ENCODE results near the gene SLCO4A1. TPM values are rescaled to one million over a fixed set of nuclear protein-coding genes. Genes with fewer than 3 reads are reported as not detected.

SLCO4A1 gene
- total RNA-seq, 1 experiment from 2014 or later: 55.7 TPM

DNA sequence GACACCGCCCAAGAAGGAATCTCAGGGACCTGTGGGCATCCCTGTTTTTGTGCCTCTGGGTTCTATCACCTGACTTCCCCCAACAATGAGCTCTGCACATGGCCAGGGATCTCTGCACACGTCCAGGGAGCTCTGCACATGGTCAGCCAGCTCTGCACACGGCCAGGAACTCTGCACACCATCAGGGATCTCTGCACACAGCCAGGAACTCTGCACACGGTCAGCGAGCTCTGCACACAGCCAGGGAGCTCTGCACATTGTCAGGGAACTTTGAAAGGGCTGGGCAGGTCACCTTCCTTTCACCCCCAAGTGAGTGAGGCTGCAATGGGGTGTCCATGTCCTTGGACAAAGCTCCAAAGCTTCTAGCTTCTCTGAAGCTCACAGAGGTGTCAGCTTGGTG is 5.2 kb upstream of the SLCO4A1 start:
- no peak for DNase-seq (ENCODE audit: low read depth)

DNA sequence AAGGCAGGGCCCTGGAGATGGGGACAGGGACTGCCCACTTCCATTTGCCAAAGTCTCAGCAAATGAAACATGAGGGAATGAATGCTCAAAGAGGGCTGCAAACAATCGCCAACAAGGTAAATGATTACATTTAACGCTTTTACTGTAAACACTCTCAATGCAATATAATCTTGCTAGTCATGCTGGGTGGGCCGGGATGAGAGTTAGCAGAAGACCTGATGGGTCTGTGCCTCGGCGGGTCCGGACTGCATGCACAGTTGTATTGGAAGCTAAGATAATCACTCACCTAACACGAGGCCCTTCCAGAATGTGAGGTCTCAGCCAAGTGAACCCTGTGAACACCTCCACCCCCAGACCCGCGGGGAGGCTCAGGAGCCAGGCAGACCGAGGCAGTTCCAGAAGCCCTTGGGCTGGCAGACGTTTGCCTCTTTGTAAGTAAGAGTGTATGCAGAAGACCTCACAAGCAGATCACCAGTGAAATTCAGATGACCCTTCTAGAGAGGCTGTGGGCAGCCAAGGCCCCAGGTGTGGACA is 4.7 kb upstream of the SLCO4A1 start:
- DNase-seq (ENCODE audit: low read depth): no peak

DNA sequence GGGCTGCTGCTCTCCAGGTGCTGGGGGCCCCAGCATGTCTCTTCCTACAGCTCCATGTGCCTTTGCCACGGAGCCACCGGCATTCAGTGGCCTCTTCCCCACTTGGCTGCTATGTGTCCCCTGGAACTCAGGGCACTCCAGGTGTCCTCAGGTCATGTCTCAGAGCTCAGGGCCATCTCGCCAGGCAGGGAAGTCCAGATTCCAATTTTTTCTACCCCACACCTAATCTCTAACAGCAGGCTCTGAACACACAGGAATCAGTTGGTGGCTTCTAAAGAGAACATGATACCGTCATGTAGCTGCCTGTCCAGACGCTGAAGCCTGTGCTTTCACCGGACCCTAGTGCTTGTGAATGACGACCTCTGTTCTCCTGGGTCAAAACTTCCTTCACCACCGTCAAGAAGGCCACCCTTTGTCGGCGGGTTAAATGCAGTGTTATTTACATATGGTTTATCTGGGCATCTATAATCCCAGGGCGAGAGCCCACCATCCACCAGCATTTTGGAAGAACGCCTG is 4.2 kb upstream of the SLCO4A1 start:
- DNase-seq (ENCODE audit: low read depth): no peak

DNA sequence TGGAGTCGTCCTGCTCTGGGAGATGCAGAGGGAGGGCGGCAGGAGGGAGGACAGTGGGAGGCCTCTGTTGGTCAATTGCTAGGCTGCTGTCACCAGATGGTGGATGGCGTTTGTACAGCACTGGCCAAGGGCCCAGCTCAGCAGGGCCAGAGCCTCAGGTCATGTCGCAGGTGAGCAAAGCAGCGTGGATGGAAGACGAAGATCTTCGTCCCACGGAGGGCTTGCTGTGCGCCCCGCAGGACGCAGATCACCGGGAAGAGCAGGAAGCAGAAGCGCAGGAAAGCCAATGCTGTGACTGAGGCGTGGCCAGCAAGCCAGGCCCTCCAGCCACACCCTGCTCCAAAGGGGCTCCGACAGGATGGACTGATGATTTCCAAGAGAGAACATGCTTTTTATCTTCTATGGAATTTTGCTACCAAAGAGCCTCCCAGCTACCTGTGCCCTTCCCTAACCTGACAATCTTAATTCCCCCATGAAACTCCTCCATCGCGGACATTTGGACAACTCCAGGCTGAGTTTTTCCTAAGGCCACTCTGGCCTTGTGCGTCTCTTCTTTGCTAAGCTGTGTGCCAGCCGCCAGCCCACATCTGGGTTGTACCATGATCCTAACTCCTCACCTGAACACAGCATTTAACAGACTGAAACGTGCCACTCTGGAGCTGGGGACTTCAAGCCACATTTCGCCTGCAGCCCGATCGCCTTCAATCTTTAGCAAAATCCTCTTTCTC is 3.5 kb upstream of the SLCO4A1 start:
- no peak for DNase-seq (ENCODE audit: low read depth)

DNA sequence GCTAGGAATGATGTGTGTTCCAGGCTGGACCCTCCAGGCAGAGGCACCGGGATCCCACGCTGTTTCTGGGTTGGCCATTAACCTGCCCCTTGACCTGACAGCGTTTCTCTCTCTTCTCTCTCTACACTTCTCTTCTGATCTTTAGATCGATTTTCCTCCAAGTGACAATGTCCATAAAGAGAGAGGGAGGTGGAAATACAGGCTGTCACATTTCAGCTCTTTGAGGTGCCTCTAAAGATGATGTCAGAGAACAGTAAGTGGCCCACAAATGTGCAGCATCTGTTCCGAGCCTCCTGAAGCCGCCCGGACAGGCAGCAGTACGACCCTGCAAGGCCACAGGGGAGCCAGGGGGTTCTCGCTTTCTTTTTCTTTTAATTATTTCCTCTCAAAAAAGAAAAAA is 2.5 kb upstream of the SLCO4A1 start:
- DNase-seq (ENCODE audit: low read depth): no peak

DNA sequence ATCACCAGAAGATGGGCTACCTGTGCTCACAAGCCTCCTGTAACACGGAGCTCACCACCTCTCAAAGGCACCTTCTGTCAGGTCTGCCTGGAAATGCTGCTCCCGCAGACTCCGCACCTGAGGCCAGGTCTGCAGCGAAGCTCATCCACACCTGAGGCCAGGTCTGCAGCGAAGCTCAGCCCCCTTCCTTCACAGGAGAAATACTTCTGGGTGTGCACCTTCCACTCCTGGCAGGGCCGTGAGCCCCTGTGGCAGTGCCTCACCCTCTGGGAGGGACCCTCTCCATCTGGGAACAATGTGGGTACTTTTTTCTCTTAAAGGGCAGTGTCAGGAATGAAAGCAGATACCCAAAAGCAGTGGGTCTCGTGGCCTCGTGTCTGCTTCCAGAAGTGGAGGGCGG is 1.4 kb upstream of the SLCO4A1 start:
- DNase-seq (ENCODE audit: low read depth): no peak

DNA sequence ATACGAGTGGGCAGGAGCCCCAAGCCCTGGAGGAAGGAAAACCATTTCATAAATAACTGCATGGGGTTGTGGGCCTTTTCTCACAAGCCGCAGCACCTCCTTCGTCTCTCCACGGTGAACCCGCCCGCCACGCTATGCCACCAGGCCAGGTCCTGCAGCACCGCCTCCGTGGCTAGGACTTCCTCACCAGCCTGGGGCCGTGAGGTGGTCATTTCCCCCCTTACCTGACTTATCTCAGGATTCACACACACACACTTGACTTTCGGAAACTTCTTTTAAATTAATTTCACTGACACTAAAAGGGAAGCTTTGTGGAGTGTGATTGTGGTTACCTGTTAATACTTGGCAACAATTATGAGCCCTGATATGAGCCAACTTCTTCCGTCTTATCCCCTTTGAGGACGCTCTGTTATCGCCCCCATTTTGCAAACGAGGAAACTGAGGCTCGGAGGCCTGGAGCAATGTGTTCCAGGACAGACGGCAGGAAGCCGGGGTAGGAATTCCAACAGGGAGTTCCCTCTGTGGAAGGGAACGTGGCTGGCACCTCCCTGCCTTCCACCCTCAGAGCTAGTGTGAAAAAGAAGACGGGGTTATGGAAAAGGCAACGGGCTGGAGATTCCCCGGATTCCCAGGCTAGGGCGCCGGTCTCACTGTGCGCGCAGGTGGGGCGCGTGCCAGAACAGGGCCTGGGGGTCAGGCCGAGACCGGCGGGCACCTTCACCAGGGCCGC is 817 bp upstream of the SLCO4A1 start:
- DNase-seq (ENCODE audit: low read depth): no peak

DNA sequence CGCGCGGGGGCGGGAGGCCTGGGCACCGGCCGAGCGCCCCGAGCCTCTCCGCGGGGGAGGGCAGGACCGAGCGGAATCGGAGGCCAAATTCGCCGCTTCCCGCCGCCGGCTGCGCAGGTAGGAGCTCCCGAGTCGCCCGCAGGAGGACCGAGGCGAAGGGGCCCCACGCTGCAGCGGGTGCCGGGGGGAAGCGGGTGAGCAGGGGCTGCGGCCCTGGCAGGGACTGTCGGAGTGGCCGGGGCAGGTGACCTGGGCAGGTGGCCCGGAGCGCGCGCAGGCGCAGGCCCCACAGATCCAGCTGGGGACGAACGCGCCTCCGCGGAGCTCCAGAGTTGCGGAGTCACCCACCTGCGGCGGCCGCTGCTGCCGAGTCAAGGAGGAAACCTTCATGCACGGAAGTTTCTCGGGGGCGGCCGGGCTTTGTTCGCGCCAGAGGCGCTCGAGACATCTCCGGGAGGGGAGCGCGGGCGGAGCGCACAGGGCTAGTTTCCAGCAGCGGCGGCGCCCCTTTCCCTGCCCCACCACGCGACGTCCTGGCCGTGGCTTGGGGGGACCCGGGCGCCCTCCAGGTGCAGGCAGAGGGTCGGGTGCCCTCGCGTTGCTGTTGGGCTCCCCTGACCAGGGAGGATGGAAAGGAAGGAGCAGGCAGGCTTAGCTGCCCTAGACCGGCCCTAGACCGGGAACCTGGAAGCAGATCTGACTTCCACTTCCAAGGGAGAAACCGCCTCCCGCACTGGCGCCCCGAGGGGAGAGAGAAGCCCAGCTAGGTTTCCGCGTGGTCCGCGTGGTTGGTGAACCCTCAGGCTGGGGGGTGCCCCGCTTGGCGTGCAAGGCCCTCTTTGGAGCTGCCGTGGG is 590 bp downstream of the SLCO4A1 start:
- peak; percentile 25 for DNase-seq (ENCODE audit: low read depth)

DNA sequence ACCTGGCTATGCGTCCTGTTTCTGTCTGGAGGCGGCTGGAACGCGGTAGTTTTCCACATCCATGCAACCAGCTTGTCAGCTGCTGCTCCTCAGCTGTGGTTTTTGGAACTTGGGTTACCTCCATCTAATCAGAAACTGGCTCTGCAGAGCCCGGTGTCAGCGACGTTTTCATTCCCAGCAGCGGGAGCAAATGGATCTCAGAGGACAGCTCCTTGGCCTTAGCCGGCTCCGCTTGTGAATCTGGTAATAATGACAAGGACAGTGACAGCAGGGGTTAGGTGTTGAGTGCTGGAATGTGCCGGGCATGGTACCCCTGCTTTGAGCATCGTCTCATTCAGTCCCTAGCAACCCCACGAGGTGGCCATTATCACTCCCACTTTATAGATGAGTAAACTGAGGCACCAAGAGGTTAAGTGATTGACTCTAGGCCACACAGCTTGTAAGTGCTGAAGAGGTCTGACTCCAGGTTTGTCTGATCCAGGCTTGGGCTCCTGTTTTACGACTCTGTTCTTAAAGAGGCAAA is 1.3 kb downstream of the SLCO4A1 start:
- no peak for DNase-seq (ENCODE audit: low read depth)

DNA sequence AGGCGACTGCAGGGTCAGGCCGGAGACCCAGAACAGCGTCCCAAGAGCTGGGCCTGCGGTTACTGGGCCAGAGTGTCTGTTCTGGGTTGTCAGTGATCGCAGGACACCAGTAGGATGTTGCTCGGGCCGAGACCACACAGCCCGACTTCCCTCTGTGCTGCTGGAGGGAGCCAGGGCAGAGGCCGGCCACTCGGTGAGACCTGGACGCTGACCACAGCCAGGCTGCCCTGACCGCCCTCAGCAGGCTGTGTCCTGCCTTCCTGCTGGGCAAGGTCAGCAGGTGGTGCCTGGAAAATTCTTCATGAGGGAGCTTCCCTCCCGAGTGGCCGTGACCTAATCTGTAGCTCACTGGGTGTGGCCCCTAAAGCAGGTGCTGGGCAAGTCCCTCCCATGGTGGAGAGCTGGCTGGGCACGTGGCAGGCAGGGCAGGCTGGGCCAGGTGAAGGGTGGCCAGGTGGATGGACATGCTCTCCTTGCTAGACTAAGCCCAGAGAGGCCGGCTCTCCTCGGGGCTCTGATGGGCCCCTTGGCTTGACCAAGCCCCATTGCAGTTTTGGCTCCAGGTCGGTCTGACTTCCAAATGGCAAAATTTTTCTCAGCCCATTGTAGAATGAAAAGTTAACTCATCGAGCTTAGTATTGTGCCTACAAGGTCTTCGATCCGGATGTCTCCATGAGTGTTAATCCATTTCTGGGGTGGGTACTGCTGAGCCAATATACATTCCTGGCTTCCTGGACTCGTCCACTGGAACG is 1.9 kb downstream of the SLCO4A1 start:
- no peak for DNase-seq (ENCODE audit: low read depth)

DNA sequence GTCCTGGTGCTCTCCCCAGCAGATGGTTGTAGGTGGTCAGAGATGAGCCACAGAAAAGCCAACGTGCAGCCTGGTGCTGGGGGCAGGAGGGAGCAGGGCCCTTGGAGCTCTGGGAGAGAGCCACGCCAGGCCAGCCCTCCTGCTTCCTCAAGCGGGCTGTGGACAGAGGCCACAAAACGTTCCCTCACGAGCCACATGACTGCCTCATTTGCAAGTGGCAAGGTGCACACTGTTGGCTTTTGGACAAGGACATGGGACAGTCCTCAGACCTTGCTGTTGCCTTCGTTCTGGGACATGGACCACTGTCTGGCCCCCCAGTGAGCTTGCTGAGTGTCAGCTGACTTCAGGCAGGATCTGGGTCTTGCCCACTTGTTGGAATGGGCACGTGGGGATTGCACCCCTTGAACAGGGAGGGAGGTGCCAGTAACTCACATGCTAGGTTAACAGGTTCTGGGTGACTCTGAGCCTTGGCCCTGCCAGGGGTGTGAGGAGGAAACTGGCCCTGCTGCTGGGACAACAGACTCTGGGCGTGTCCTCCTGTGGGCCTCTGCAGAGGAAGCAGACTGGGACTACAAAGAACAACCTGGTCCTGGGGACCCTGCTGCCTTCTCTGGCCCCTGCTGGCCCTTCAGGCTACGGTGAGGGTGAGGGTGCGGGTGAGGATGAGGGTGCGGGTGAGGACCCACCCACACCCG is 2.6 kb downstream of the SLCO4A1 start:
- no peak for DNase-seq (ENCODE audit: low read depth)

DNA sequence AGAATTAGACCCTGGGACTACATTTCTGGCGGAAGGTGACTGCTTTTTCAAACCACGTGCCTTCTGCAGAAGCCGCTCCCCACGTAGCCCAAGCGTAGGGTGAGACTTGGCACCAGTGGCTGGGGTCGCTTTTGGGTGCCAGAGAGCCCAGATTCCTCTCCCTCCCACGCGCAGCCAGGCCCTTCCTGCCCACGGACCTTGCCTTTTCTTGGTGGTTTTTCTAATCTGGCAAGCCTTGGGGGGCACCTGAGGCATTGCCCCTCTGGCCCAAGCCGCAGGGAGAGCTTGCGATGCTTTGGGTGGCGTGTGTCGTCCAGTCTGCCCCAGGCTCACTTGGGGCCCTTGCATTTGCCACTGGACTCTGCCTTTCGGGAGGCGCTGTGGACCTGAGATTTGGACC is 3.3 kb downstream of the SLCO4A1 start:
- DNase-seq (ENCODE audit: low read depth): no peak

DNA sequence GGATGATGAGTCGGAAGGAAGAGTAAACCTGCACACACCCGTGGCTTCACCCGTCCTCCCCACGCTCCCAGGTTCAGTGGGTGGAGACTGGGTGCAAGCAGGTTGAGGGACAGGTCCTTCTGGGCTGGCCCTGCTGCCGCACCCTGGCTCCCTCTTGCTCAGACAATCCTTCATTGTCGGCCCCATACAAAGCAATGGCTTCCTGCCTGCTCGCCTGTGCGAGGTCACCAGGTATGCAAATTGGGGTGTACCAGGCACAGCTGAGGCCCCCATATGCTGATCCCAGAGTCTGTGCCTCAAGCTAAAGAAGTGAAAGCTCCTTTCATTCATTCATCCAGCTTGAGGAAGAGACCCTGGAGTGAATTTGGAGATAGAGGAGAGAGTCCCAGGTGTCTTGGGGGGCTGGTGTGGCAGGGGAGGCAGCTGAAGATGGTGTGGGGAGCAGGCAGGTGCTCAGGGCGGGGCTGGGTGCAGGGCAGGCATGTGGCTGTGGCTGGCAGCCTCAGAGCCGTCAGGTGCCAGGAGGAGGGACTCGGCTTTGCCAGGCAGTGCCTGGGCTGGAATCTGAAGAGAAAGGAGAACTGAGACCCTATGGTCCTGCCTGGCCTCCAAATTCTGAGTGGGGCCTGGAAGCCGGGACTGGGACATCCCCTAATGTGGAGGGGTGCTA is 4.7 kb downstream of the SLCO4A1 start:
- DNase-seq (ENCODE audit: low read depth): no peak

DNA sequence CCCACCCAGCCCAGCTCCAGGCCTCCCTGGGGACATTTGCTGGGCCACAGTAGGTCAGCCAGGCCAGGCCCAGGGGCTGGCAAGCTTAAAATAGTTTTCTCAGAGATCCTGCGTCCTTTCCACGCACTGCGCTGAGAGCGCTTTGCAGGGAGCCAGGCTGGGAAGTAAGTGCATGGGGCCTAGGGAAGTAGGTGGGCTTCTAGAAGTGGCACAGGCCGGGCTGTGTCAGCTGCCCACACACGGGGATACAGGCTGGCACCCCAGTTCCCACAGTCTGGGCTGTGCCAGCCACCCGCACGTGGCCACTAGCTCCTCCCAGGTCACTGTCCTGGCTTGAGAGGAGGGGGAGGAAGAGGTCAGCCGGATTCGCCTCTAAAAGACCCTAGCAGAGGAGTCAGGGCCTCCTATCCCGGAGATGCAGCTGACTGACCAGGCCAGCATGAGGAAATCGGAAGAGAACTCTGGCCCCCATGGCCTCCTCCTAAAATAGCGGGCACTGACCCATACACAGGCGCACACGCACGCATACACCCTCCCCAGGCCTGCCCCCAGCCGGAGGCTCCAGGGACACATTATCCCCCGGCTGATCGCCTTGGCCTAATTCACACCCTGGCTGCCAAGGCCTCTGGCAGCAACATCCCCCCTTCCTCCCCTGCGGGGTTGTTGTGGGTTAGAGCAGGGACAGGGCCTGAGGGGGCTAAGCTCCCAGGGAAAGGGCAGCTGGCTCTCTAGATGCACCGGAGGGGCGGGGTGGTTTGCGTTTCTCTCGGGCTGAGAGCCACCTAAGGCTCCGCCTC is 5.4 kb downstream of the SLCO4A1 start:
- DNase-seq (ENCODE audit: low read depth): no peak

DNA sequence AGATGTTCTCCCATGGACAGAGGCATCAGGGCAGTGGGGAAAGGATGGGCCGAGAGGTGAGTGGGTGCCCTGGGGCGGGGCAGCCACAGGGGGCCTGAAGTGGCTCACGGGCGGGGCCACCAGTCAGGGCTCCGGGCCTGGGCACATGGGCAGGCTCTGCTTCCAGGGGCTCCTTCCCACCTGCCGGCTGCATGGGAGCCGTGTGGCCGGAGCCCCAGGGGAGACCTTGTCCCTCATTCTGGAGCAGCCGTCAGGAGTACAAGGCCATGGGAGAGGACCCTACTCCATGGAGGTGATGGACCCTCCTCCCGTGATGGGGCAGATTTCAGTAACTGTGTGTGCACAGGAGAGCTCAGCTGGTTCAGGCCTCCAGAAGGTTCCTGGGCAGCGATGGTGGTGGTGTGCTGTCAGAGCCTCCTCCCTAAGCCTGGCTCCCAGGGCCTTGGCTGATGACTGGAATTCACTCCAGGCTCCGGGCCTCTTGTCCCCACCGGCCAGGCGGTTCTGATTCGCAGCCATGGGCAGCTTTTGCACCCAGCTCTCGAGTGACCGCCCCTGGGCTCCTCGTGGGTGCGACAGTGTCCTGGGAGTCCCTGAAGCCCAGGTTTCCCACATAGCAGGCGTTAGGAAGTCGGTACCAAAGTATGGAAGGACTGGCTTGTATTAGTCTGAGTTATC is 6.2 kb downstream of the SLCO4A1 start:
- DNase-seq (ENCODE audit: low read depth): no peak

DNA sequence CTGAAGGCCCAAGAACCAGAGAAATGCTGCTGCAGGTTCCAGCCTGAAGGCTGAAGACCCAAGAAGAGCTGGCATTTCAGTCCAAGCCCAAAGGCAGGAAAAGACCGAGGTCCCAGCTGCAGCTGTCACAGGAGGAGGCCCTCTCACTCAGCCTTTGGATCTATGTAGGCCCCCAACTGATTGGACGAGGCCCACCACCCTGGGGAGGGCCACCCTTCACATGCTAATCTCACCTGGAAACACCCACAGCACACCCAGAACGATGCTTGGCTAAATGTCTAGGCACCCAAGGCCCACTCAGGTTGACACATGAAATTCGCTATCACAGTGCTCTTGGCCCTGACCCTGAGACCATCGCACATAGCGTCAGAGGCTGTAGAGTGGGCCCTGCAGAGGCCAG is 6.8 kb downstream of the SLCO4A1 start:
- DNase-seq (ENCODE audit: low read depth): no peak

DNA sequence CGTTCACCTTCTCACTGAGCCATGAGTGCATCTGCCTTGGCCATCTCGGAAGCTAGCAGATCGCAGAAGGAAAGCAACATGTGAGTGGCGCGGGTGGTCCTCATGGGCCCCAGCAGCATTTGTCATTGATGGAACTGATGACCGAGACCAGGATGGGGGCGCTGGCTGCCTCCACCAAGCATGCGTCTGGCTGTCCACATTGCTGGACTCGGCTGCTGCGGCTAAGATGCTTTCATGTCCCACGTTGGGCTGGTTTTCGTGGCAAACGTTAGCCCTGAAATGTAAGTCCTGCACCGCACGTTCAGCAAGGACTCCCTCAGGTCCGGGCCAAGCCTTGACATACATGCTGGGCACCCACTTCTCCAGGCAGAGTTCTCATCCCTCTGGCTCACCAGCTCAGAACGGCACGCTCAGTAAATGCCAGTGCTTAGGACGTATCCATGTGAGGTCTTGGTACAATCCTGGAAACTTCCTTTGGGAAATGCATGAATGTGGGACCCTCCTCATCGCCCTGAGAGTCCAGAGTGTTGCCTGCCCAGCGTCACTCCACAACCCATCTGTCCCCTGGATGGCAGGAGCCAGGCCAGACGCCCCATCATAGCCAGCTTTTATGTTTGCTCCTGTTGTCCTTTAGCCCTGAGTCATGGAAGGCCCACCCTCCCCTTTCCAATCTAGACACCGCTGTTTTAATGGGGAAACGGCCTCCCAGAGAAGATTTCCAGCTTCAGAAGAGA is 8.4 kb downstream of the SLCO4A1 start:
- DNase-seq (ENCODE audit: low read depth): no peak
